Dedifferentiated amniotic fluid mesenchymal stem cell (primary cell): Measurements from ENCODE around the gene PBX3.
"Not testable (repeated sequence)": the region's sequence is repeated elsewhere in the genome, so short reads cannot be mapped to it uniquely, and the experiment has no call there.

Experiments used
- DNase-seq: peaks from one replicate; pipeline ENCODE4 v3.0.0-alpha.2; 2016; ENCODE audit errors: extremely low spot score

Gene PBX3

DNA sequence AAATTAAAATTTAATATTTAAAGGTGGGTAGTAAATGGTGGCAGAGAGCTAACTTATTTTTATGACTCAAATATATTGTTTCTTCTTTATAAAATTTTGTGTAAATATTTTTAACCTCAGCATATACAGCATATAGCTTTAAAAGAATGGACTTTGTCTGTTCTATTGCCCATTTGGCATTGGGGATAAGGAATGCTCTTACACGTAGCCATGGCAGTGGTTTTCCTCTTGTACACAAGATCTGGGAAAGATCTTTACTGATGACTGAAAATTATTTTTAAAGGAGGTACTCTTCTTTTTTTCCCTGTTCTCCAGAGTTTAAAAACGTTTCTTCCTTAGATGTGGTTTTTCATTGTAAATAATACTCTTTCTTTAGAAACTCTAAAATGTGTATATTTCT is 75.0 kb downstream of the PBX3 start:
- DNase-seq: no peak

DNA sequence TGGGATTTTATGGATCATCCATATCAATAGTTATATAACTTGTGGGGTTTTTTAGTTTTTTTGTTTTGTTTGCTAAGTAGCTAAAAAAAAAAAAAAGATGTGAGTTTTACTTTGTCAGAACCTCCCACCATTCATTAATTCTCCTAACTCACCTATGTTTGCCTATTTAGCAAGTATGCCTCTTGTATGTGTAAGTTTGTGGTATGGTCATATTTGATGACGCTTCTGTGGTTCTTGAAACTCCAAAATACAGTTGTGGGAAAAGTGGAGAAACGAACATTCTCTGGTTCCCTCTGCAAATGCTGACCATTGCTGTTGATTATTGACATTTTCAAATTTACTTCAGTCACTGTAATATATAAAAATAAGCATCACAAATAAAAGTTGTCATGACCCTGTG is 75.7 kb downstream of the PBX3 start:
- no peak for DNase-seq

DNA sequence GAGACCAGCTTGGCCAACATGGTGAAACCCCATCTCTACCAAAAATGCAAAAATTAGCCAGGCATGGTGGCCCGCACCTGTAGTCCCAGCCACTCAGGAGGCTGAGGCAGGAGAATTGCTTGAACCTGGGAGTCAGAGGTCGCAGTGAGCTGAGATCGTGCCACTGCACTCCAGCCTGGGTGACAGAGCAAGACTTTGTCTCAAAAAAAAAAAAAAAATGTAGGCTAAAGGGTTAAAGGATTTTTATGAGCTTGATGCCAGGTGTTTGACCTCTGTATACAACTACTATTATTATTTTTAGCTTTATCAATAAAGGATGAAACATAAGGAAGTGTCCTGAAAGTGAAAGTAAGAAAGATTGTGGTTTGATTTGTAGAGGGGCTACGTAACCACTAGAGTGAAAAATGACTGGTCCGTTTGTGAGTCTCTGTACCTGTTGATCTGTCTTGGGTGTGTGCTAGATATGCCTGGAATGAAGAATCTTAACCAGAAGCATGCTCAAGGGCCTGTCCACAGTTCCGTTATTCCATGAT is 76.8 kb downstream of the PBX3 start:
- DNase-seq: not testable (repeated sequence)

DNA sequence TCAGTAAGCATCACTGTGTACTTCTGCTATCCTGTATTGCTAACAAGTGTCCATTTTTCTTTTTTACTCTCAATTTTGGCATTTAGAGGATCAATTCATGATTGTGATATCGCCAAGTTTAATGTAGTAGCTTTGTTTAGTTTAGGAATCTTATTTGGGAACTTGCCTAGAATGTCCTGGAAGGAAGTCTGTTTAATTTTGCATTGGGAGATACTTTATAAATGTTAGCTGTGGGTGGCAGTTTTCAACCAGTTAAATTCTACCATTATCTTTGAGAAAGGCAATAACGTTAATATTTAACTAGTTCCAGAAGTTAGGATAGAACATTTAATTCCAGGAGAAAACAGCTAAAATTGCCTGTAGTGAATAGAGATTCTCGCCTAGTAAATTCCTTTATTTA is 78.6 kb downstream of the PBX3 start:
- no peak for DNase-seq

DNA sequence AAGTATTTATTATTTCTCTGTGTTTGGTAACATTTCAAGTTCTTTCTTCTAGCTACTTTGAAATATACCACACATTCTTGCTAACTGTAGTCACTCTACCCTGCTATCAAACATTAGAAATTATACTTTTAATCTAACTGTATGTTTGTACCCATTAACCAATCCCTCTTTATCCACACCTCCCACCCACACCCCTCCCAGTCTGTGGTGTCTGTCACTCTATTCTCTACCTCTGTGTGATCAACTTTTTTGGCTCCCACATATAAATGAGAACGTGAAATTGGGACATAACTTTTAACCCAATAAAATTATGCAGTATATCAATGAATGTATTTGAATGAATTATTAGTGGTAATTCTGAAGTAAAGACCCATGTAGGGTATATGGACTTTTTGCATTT is 79.7 kb downstream of the PBX3 start:
- no peak for DNase-seq

DNA sequence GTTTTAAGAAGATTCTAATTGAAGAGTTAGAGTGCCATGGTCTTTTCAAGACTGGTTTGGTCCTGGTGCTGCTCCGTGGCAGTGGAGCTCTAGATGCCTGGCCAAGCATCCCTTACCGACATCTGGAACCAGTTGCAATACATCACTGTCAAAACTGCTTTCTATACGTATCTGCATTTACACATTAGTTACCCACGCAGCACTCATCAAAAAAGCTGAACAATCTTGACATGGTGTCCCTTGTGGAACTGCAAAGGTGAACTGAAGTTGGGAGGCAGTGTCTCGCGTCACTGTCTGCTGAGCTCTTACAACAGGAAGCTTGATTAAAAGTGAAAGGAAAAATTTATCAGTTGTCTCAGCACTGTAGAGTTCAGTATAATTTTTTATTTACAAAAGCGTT is 82.6 kb downstream of the PBX3 start:
- no peak for DNase-seq

DNA sequence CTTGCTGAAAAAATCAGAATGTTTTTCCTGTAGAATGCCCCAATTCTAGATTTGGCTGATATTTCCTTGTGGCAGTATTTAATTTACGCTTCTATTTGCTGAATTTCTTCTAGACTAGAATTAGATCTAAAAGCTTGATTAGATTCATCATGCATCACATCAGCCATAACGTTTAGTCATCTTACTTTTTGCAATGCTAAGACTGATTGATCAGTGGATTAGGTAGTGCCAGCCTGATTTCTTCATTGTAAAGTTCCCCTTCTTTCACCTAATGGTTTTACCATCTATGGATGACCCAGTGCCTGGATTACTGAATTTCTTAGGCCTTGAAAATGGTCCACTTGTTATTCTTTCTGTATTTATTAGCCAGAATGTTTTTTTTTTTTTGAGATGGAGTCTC is 83.9 kb downstream of the PBX3 start:
- no peak for DNase-seq

DNA sequence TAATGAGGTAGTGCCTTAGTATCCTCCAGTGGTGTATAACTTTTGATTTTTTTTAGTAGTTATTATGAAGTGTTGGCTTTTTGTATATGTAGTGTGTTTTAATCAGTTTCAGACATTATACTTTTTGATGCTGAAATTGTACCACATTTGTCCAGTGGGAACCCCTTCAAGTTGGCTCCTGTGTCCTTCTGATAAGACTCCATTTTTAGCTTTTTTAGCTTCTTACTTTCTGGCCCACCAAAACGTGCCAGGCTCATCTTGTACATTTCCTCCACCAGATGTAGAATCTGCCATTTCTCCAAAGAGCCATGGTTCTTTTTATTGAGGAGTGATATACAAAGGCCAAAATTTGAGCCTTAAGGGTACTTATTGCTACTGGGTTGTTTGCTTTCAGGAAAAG is 84.4 kb downstream of the PBX3 start:
- DNase-seq: no peak

DNA sequence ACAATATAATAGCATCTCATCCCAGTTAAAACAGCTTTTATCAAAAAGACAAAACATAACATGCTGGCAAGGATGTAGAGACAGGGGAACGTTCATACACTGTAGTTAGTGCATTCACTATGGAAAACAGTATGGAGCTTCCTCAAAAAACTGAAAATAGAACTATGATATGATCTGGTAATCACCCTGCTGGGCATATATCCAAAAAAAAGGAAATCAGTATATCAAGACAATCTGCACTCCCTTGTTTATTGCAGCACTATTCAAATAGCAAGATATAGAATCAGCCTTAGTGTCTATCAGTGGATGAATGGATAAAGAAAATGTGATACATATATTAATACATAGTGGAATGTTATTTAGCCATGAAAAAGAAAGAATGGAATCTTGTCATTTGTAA is 88.5 kb downstream of the PBX3 start:
- no peak for DNase-seq

DNA sequence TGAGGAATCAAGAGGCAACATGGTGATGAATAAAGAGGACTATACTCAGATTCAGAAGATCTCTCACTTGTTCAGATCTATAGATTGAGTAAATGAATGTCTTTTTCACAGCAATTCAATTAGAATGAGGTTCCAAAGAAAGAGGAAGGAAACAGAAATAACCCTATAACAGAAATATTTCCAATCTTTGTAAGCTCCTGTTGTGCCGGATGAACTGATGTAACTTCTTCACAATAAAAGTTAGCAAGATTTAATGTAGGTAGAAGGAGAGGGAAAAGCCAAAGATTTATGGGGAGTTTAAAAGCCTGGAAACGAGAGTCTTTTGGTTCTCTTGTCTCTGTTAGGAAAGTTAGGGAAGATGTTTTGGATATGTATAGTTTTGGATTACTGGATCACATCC is 92.1 kb downstream of the PBX3 start:
- peak; percentile 18 for DNase-seq

DNA sequence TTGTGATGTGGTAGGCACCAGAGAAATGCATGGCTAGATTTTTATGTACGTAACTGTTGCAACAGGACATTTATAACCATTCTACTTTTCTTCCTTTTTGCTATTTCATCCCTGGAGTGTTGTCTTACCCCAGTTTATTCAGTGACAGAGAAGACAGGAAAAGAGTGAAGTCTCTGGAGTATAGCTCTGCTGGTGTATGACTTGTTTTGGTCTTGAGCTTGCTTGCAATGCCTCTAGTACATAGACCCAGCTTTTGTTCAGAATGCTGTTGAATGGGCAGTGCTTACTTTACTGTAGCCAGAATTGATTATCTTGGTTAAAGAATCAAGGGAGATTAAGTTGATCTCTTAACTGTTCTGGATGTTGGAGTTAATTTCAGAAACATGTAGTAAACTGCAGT is 94.3 kb downstream of the PBX3 start:
- no peak for DNase-seq

DNA sequence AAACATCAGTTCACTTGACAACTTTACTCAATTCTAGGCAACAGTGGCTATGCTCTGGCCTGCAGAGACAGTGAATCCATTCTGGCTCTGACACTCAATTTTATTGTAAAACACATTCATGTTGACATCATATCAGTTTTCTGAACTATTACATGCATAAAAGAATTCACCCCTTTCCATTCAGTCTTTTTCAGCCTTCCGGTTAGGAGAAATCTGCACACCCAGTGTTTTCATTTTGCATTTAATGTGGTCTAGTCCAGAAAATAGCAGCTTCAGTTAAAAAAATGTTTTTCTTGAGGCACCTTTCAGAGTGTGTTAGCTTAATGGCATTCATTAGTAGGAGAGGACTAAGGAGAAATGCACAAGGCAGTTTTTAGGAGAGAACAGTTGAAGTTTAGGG is 95.1 kb downstream of the PBX3 start:
- DNase-seq: no peak

DNA sequence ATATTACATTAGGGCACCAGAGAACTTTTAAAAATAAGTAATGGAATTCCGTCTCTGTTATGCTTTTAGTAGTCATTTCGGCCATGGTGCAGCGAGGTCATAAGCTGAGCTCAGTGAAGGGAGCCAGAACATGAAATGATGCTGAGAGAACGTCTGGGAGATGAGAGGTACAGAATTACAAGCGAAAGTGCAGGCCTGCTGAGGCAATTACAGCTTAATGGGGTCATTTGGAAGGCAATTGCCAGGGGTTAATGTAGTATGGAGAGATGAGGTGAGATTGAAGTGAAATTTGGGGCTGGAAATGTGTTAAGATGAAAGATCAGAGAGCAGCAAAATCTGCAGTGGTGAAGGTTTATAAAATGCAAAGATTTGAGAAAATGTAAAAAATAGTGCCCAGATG is 96.5 kb downstream of the PBX3 start:
- DNase-seq: no peak

DNA sequence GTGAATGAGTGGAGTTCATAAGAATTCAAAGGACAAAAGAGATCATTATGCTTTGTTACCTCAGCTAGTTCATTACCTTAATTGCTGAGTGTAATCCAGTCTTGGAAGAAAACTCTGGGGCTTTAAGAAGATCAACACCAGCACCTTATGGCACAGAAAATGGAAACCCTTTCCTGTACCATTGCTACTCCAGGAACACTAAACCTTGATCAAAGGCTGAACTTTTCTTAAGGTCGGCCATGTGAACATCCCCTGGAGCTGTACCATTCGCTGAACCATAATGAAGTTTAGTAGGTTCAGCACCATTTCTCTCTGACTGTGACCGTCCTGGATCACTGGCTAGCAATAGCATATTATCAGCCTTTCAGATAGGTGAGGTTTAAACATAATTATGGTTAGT is 97.4 kb downstream of the PBX3 start:
- DNase-seq: no peak

DNA sequence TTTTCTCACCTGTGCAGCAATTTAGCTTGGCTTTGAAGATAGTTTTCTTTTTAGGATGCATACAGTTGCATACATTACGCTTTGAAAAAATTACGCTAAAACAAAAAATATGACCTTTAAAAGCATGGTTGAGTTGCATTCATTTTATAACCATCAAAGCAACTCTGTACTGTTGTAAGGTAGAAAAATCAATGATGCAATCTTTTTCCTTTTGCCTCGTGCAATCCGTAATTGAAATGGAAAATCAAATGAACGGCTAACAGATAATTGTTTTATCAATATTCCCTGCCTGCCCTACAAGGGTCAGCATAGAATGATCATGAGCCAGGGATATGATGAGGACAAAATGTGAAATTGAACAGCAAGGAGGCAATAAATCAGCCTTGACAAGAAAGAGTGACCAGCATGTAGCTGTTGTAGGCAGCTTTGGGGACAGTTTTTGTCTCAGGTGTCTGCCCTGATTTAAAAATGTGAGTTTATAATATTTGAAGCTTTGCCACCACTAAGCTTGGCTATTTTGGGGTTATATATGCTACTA is 98.2 kb downstream of the PBX3 start:
- no peak for DNase-seq

DNA sequence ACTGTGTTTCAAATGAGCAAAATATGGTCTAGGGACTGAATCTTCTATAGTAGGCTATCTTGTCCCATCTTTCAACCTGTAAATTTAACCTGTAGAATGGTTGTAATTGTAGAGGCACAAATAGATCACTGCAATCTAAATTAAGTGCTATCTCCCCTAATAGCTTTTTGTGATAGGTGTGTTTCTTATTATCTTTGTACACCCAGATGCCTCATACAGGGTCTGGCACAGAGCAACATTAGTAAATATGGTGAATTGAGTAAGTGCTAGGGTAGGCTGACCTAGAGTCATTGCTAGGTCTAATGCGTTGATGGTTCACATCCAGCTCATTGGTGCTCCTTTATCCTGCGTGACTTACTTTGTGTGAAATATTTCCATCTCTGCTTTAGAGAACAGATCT is 100.6 kb downstream of the PBX3 start:
- no peak for DNase-seq

DNA sequence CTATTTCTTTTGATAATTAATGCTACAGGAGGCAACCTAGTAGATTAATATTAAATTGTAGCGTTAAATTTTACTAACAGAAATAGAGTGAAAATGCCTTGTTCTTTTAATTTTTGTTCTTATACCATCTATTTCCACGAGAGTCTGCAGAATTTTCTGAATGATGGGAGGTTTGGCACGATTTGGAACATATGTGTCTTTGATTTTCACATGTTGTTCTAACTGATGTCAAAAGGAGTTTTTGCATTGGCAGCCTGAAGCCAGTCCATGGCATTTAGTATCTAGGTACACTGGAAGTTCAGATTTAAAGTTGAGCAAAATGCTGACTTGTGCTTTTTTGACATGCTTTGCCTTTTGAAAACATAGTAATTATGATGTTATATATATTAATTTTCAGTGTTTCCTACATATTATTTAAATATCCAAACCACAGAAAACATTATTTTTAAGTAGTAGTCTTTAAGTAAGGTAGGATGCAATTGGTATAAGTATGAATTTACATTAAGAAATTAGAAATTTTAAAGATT is 103.0 kb downstream of the PBX3 start:
- DNase-seq: no peak

DNA sequence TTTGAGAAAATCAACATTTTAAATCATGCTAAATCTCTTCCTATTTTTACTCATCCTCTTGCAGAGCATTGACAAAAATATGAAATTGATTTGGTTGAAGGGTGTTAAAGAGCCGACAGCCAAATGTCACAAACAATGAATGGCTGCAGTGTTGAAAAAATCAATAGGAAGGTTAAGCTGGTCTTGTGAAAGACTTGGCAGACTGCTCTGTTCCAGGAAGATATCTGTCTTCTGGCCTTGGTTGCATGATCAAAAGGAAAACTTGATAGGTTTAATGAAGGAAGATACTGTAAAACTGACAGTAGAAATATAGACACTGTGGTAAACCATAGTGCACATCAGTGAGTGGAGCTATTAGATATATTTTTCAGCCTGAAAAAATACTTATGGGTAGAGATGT is 103.6 kb downstream of the PBX3 start:
- DNase-seq: no peak

DNA sequence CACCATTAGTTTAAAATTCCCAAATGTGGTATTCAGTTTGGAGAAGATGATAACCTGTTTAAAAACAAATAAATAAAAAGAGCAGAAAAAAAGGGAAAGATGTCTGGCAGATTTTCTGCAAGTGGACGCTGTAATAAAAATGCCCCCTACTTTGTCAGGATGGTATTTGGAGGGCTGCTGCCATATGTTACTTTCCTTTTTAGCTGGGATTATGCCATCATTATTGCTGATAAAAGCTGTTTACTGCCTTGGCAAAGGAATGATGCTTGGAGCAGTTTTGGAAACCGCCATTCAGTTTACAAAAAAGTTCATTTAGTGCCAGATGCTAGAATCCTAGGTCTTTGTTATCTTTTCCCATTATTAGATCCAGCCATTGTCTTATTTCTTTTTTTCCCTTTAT is 104.8 kb downstream of the PBX3 start:
- no peak for DNase-seq

DNA sequence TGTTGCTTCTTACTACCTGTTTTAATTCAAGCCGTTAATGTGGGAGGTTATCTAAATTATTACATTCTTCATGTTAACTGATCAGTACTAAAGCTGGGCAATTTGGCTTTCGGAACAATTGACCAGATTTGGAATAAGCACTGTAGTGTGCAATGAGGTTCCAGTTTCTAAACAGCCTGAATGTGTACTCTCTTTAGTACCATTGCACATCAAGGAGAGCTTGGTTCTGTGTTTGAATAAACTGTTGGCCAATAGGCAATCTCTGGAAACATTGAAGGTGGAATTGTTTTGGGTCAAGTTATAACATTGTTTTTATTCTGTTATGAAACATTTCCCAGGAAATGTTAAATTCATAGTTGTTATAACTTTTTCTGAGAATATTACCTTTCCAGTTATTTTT is 105.2 kb downstream of the PBX3 start:
- DNase-seq: no peak

DNA sequence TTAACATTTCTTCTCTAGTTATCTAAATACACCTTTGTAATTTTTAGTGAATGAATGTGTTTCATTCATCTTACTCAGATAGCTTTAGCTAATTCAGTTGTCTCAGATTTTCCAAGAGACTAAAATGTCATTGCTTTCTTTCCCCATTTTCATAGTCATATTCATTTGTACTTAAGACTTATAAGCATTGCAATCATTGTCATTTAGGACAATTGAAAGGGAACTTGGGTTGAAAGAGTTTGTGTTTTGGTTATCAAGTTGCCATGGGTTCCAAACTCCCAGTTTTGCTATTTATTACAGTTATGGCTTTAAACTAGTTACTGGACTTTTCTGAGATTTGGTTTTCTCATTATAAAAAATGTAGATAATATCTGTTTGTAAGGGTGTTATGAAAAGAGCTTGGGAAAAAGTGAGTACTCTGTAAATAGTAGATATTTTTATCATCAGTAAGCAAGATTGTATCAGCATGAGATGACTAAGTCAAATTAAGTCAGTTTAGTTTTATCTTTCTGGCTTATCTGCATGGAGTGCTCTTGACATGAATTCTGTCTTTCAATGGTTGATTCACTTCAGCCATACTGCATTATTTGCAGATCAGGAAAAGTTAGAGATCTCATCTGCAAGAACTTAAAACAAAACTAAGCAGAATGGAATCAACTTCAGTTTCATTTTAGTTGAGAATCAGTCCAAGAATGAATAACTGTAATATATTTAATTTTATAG is 107.5 kb downstream of the PBX3 start:
- DNase-seq: no peak

DNA sequence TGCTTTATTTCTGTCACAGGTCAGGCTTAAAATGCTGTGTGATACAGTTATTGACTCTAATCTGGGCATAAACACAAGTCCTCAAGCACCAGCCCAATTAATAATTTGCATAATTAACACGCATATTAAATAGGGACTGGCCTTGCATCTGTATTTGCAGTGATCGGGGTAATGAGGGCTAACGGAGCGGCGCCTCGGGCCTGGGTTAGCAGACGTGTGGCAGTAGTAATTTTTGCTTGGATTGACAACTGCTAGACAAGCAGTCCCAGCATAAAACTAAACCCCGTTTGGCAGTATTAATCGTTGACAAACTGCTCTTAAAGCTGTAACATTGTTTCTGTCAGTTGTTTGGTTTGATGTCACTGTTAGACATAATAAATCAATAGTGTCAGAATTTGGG is 109.2 kb downstream of the PBX3 start:
- no peak for DNase-seq

DNA sequence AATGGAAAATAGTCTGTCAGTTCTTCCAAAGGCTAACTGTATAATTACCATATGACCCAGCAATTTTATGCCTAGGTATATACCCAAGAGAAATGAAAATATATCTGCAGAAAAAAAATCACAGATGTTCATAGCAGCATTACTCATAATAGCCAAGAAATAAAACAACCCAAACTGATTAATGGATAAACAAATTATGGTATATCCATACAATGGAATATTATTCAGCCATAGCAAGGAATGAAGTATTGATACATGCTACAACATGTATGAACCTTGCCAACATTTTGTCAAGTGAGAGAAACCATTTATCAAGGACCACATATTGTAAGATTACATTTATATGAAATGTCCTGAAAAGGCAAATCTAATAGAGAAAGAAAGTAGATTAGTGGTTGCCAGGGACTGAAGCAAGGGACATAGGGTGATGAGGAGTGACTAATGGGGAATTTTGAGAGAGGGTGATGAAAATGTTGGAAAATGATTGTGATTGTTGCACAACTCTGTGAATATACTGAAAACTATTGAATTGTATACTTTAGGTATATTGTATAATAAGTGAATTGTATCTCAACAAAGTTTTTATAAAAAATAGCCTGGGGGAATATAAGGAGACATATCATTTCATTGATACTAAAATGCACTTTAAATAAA is 114.4 kb downstream of the PBX3 start:
- DNase-seq: no peak
